ENCODE measurements around the gene GRM7.

- TF ChIP-seq, protein P1, sequence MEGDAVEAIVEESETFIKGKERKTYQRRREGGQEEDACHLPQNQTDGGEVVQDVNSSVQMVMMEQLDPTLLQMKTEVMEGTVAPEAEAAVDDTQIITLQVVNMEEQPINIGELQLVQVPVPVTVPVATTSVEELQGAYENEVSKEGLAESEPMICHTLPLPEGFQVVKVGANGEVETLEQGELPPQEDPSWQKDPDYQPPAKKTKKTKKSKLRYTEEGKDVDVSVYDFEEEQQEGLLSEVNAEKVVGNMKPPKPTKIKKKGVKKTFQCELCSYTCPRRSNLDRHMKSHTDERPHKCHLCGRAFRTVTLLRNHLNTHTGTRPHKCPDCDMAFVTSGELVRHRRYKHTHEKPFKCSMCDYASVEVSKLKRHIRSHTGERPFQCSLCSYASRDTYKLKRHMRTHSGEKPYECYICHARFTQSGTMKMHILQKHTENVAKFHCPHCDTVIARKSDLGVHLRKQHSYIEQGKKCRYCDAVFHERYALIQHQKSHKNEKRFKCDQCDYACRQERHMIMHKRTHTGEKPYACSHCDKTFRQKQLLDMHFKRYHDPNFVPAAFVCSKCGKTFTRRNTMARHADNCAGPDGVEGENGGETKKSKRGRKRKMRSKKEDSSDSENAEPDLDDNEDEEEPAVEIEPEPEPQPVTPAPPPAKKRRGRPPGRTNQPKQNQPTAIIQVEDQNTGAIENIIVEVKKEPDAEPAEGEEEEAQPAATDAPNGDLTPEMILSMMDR (IDR thresholded peaks at IDR 0.05), result no peak
- TF ChIP-seq EP300 (IDR thresholded peaks at IDR 0.05), result no peak
Measured at GRCh38 chr3:7439101-7439680, 578.3 kb downstream of the GRM7 start.
